WTC11 (cell line): ENCODE results near the gene CALU. TPM values are rescaled to one million over a fixed set of nuclear protein-coding genes. Genes with fewer than 3 reads are reported as not detected.

Source experiments
- ATAC-seq: fragments of 200-7000 bp; cut with Tn5 transposase; 2 replicates; pipeline ENCODE4 v1.10.0; 2021; ENCODE audit warnings: mild to moderate bottlenecking, moderate library complexity
- CTCF ChIA-PET: fragments of 300-600 bp; sonication (Branson Sonifier 250); formaldehyde crosslinking; loops from one replicate; lab custom pipeline; 2021; ENCODE audit warnings: antibody characterized with exemption; lab: Charles Lee
- POLR2A ChIA-PET: fragments of 350-600 bp; sonication (Branson Sonifier 250); formaldehyde crosslinking; loops from one replicate; lab custom pipeline; 2021; ENCODE audit warnings: antibody characterized with exemption; lab: Charles Lee
- DNase-seq: peaks from one replicate; pipeline ENCODE4 v3.0.0; 2021; ENCODE audit warnings: low spot score
- H3K27ac Mint-ChIP-seq: 2 replicates; pipeline ENCODE4 v1.8.0; 2021; ENCODE audit warnings: mixed read lengths
- H3K27me3 Mint-ChIP-seq: 2 replicates; pipeline ENCODE4 v1.8.0; 2021; ENCODE audit warnings: low read depth, mild to moderate bottlenecking, moderate library complexity, mixed read lengths
- H3K36me3 Mint-ChIP-seq: 2 replicates; pipeline ENCODE4 v1.8.0; 2021; ENCODE audit warnings: mixed read lengths
- H3K4me1 Mint-ChIP-seq: 2 replicates; pipeline ENCODE4 v1.8.0; 2022; ENCODE audit warnings: mixed read lengths
- H3K4me3 Mint-ChIP-seq: 2 replicates; pipeline ENCODE4 v1.8.0; 2021; ENCODE audit warnings: mild to moderate bottlenecking, moderate library complexity, mixed read lengths
- H3K9me3 Mint-ChIP-seq: 2 replicates; pipeline ENCODE4 v1.8.0; 2021; ENCODE audit warnings: mixed read lengths
- FOXJ3 ChIP-seq: sonication (generic); formaldehyde crosslinking; IDR thresholded peaks from 2 replicates; pipeline ENCODE4 v1.9.0; 2021; ENCODE audit warnings: missing genetic modification reagents, mild to moderate bottlenecking, borderline replicate concordance
- FOXP1 ChIP-seq: sonication (generic); formaldehyde crosslinking; IDR thresholded peaks from 2 replicates; pipeline ENCODE4 v1.8.0; 2022; ENCODE audit warnings: missing genetic modification reagents, mild to moderate bottlenecking, moderate library complexity, borderline replicate concordance
- FOXP4 ChIP-seq: sonication (generic); formaldehyde crosslinking; IDR thresholded peaks from 2 replicates; pipeline ENCODE4 v1.8.0; 2022; ENCODE audit warnings: mild to moderate bottlenecking, missing genetic modification reagents
- GTF2I ChIP-seq: fragments of 250-450 bp; sonication (Bioruptor Pico); conservative IDR thresholded peaks from 2 replicates; pipeline ENCODE4 v1.4.0; 2021; ENCODE audit warnings: mild to moderate bottlenecking
- JAZF1 ChIP-seq: fragments of 250-450 bp; sonication (Bioruptor Pico); IDR thresholded peaks from 2 replicates; pipeline ENCODE4 v1.9.0; 2021; ENCODE audit warnings: moderate library complexity, mild to moderate bottlenecking, inconsistent platforms
- RELA ChIP-seq: sonication (generic); formaldehyde crosslinking; IDR thresholded peaks from 2 replicates; pipeline ENCODE4 v1.8.1; 2022; ENCODE audit warnings: missing genetic modification reagents, mild to moderate bottlenecking, borderline replicate concordance
- SMAD4 ChIP-seq: sonication (generic); formaldehyde crosslinking; IDR thresholded peaks from 2 replicates; pipeline ENCODE4 v1.8.0; 2022; ENCODE audit warnings: mild to moderate bottlenecking, missing genetic modification reagents
- ZBTB21 ChIP-seq: sonication (generic); formaldehyde crosslinking; IDR thresholded peaks from 2 replicates; pipeline ENCODE4 v1.8.1; 2023; ENCODE audit warnings: mild to moderate bottlenecking, missing genetic modification reagents, borderline replicate concordance
- total RNA-seq: library from RNA; stranded (reverse); gene quantifications from 3 replicates; pipeline ENCODE4 v1.2.3, GENCODE V29; 2021
- TF ChIP-seq, protein P1 (sequence below): fragments of 200-600 bp; IDR thresholded peaks from 2 replicates; pipeline ENCODE4 v1.8.0; 2022; ENCODE audit warnings: antibody characterized with exemption
- TF ChIP-seq, protein P2 (sequence below): sonication (generic); formaldehyde crosslinking; IDR thresholded peaks from 2 replicates; pipeline ENCODE4 v1.8.0; 2023; ENCODE audit warnings: mild to moderate bottlenecking, missing genetic modification reagents
- TF ChIP-seq, protein P3 (sequence below): fragments of 250-450 bp; sonication (Bioruptor Pico); IDR thresholded peaks from 2 replicates; pipeline ENCODE4 v1.9.0; 2021; ENCODE audit warnings: mild to moderate bottlenecking, borderline replicate concordance
- TF ChIP-seq, protein P4 (sequence below): sonication (generic); formaldehyde crosslinking; IDR thresholded peaks from 2 replicates; pipeline ENCODE4 v1.8.1; 2023; ENCODE audit warnings: mild to moderate bottlenecking, missing genetic modification reagents
- TF ChIP-seq, protein P5 (sequence below): sonication (generic); formaldehyde crosslinking; IDR thresholded peaks from 2 replicates; pipeline ENCODE4 v1.8.0; 2022; ENCODE audit warnings: mild to moderate bottlenecking, missing genetic modification reagents
- TF ChIP-seq, protein P6 (sequence below): sonication (generic); formaldehyde crosslinking; IDR thresholded peaks from 2 replicates; pipeline ENCODE4 v1.8.0; 2023; ENCODE audit warnings: missing genetic modification reagents

Gene CALU
- total RNA-seq, 1 experiment from 2014 or later: 150 TPM

- POLR2A ChIA-PET: no interaction called here
- Mint-ChIP-seq H3K27ac (no peak overlapping the region), H3K27me3 (peaks cover 10% of the 10 kb centered on the region), H3K4me3 (no peak overlapping the region), H3K9me3 (peaks cover 20% of the 10 kb centered on the region)
- ATAC-seq (no peak), DNase-seq (no peak)
- CTCF ChIA-PET: interaction anchor here (0.7 to 1.8 kb wide), 4 partner anchors 13 to 269 kb away, joined by 3 to 5 read pairs (median 4); no protein-coding TSS in a partner anchor
- TF ChIP-seq SMAD4 (CRISPR knock-in tag) (no peak), RELA (CRISPR knock-in tag) (no peak), ZBTB21 (CRISPR knock-in tag) (no peak), FOXP4 (CRISPR knock-in tag) (no peak), FOXJ3 (CRISPR knock-in tag) (no peak), GTF2I (CRISPR knock-in tag) (no peak), JAZF1 (CRISPR knock-in tag) (no peak), FOXP1 (CRISPR knock-in tag) (no peak)
- TF ChIP-seq, protein P1, sequence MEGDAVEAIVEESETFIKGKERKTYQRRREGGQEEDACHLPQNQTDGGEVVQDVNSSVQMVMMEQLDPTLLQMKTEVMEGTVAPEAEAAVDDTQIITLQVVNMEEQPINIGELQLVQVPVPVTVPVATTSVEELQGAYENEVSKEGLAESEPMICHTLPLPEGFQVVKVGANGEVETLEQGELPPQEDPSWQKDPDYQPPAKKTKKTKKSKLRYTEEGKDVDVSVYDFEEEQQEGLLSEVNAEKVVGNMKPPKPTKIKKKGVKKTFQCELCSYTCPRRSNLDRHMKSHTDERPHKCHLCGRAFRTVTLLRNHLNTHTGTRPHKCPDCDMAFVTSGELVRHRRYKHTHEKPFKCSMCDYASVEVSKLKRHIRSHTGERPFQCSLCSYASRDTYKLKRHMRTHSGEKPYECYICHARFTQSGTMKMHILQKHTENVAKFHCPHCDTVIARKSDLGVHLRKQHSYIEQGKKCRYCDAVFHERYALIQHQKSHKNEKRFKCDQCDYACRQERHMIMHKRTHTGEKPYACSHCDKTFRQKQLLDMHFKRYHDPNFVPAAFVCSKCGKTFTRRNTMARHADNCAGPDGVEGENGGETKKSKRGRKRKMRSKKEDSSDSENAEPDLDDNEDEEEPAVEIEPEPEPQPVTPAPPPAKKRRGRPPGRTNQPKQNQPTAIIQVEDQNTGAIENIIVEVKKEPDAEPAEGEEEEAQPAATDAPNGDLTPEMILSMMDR: no peak
- TF ChIP-seq, protein P2, sequence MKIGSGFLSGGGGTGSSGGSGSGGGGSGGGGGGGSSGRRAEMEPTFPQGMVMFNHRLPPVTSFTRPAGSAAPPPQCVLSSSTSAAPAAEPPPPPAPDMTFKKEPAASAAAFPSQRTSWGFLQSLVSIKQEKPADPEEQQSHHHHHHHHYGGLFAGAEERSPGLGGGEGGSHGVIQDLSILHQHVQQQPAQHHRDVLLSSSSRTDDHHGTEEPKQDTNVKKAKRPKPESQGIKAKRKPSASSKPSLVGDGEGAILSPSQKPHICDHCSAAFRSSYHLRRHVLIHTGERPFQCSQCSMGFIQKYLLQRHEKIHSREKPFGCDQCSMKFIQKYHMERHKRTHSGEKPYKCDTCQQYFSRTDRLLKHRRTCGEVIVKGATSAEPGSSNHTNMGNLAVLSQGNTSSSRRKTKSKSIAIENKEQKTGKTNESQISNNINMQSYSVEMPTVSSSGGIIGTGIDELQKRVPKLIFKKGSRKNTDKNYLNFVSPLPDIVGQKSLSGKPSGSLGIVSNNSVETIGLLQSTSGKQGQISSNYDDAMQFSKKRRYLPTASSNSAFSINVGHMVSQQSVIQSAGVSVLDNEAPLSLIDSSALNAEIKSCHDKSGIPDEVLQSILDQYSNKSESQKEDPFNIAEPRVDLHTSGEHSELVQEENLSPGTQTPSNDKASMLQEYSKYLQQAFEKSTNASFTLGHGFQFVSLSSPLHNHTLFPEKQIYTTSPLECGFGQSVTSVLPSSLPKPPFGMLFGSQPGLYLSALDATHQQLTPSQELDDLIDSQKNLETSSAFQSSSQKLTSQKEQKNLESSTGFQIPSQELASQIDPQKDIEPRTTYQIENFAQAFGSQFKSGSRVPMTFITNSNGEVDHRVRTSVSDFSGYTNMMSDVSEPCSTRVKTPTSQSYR (CRISPR knock-in tag): no peak
- TF ChIP-seq, protein P3, sequence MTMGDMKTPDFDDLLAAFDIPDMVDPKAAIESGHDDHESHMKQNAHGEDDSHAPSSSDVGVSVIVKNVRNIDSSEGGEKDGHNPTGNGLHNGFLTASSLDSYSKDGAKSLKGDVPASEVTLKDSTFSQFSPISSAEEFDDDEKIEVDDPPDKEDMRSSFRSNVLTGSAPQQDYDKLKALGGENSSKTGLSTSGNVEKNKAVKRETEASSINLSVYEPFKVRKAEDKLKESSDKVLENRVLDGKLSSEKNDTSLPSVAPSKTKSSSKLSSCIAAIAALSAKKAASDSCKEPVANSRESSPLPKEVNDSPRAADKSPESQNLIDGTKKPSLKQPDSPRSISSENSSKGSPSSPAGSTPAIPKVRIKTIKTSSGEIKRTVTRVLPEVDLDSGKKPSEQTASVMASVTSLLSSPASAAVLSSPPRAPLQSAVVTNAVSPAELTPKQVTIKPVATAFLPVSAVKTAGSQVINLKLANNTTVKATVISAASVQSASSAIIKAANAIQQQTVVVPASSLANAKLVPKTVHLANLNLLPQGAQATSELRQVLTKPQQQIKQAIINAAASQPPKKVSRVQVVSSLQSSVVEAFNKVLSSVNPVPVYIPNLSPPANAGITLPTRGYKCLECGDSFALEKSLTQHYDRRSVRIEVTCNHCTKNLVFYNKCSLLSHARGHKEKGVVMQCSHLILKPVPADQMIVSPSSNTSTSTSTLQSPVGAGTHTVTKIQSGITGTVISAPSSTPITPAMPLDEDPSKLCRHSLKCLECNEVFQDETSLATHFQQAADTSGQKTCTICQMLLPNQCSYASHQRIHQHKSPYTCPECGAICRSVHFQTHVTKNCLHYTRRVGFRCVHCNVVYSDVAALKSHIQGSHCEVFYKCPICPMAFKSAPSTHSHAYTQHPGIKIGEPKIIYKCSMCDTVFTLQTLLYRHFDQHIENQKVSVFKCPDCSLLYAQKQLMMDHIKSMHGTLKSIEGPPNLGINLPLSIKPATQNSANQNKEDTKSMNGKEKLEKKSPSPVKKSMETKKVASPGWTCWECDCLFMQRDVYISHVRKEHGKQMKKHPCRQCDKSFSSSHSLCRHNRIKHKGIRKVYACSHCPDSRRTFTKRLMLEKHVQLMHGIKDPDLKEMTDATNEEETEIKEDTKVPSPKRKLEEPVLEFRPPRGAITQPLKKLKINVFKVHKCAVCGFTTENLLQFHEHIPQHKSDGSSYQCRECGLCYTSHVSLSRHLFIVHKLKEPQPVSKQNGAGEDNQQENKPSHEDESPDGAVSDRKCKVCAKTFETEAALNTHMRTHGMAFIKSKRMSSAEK (CRISPR knock-in tag): no peak
- TF ChIP-seq, protein P4, sequence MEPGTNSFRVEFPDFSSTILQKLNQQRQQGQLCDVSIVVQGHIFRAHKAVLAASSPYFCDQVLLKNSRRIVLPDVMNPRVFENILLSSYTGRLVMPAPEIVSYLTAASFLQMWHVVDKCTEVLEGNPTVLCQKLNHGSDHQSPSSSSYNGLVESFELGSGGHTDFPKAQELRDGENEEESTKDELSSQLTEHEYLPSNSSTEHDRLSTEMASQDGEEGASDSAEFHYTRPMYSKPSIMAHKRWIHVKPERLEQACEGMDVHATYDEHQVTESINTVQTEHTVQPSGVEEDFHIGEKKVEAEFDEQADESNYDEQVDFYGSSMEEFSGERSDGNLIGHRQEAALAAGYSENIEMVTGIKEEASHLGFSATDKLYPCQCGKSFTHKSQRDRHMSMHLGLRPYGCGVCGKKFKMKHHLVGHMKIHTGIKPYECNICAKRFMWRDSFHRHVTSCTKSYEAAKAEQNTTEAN (CRISPR knock-in tag): no peak
- TF ChIP-seq, protein P5, sequence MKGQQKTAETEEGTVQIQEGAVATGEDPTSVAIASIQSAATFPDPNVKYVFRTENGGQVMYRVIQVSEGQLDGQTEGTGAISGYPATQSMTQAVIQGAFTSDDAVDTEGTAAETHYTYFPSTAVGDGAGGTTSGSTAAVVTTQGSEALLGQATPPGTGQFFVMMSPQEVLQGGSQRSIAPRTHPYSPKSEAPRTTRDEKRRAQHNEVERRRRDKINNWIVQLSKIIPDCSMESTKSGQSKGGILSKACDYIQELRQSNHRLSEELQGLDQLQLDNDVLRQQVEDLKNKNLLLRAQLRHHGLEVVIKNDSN (CRISPR knock-in tag): no peak
- TF ChIP-seq, protein P6, sequence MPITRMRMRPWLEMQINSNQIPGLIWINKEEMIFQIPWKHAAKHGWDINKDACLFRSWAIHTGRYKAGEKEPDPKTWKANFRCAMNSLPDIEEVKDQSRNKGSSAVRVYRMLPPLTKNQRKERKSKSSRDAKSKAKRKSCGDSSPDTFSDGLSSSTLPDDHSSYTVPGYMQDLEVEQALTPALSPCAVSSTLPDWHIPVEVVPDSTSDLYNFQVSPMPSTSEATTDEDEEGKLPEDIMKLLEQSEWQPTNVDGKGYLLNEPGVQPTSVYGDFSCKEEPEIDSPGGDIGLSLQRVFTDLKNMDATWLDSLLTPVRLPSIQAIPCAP (CRISPR knock-in tag): no peak
- TF ChIP-seq, all 79 proteins: peak for 0
- peaks cover 7% of the 10 kb centered on the region; the same call in 1 of the 2 replicates for H3K36me3 Mint-ChIP-seq
- peaks cover 10% of the 10 kb centered on the region for H3K4me1 Mint-ChIP-seq
These were observed 42.0 kb downstream of the CALU start for GRCh38 chr7:128781126-128781525.
